Neutrophil (primary cell): ENCODE measurements around the gene CEACAM6.

ENCODE experiments used
- H3K27ac ChIP-seq: fragments of 200-600 bp; sonication (generic); 2 replicates; pipeline ENCODE4 v1.5.1; 2016; ENCODE audit warnings: mild to moderate bottlenecking, moderate library complexity
- H3K27me3 ChIP-seq: fragments of 200-600 bp; sonication (generic); 2 replicates; pipeline ENCODE4 v1.6.0; 2016; ENCODE audit warnings: mild to moderate bottlenecking
- H3K36me3 ChIP-seq: fragments of 200-600 bp; sonication (generic); 2 replicates; pipeline ENCODE4 v1.5.1; 2017
- H3K4me1 ChIP-seq, 2 experiments: fragments of 200-600 bp in 1 of 2; sonication (generic) in 1 of 2; 1 replicate in 1 of 2; 2 replicates in 1 of 2; pipeline versions ENCODE4 v1.5.1 to v1.6.1; 2013 to 2016; ENCODE audit warnings: low read depth in 1 of 2, low read length in 1 of 2, mild to moderate bottlenecking in 1 of 2, moderate library complexity in 1 of 2; ENCODE audit not compliant: control insufficient read depth in 1 of 2, insufficient read depth in 1 of 2
- H3K4me3 ChIP-seq, 2 experiments: fragments of 200-600 bp in 1 of 2; sonication (generic) in 1 of 2; 1 replicate in 1 of 2; 2 replicates in 1 of 2; pipeline ENCODE4 v1.5.1; 2013 to 2016; ENCODE audit warnings: low read depth in 1 of 2, low read length in 1 of 2, mild to moderate bottlenecking in 1 of 2, moderate library complexity in 1 of 2
- H3K9me3 ChIP-seq: fragments of 200-600 bp; sonication (generic); 2 replicates; pipeline ENCODE4 v1.5.1; 2016
- CTCF ChIP-seq: fragments of 200-600 bp; sonication (generic); IDR thresholded peaks from 2 replicates; pipeline ENCODE4 v1.5.1; 2016; ENCODE audit warnings: antibody characterized with exemption

The CEACAM6 gene

GRCh38 chr19:41808663-41809566 is 53.6 kb downstream of the CEACAM6 start:
- TF ChIP-seq CTCF, result no peak
- Histone ChIP-seq H3K27ac (peak overlapping the region; percentile 100), H3K4me1 (peaks cover 98 to 99% of the 10 kb centered on the region in 2 experiments), H3K27me3 (no peaks in the 10 kb centered on the region), H3K36me3 (peaks cover 76% of the 10 kb centered on the region), H3K9me3 (no peaks in the 10 kb centered on the region), H3K4me3 (peak overlapping the region; percentile 53 to 60)

GRCh38 chr19:41810301-41810700 is 55.0 kb downstream of the CEACAM6 start:
- H3K36me3 ChIP-seq, result peaks cover 75% of the 10 kb centered on the region
- no peaks in the 10 kb centered on the region for H3K9me3 ChIP-seq
- H3K27me3 ChIP-seq, result no peaks in the 10 kb centered on the region
- TF ChIP-seq CTCF, result no peak
- peak overlapping the region; percentile 53 to 54 for H3K4me3 ChIP-seq
- H3K4me1 ChIP-seq, result peaks cover 87 to 98% of the 10 kb centered on the region in 2 experiments
- peak overlapping the region; percentile 100 for H3K27ac ChIP-seq

GRCh38 chr19:41811036-41811435 is 55.7 kb downstream of the CEACAM6 start:
- Histone ChIP-seq H3K27ac (peak overlapping the region; percentile 100), H3K4me3 (peak overlapping the region; percentile 53 to 54), H3K36me3 (peaks cover 68% of the 10 kb centered on the region), H3K4me1 (peaks cover 80 to 90% of the 10 kb centered on the region in 2 experiments), H3K9me3 (no peaks in the 10 kb centered on the region), H3K27me3 (no peaks in the 10 kb centered on the region)
- peak; percentile 41 for TF ChIP-seq CTCF

- H3K27ac ChIP-seq, result peak overlapping the region; percentile 100
- TF ChIP-seq CTCF, result no peak
- H3K36me3 ChIP-seq, result peaks cover 60% of the 10 kb centered on the region
- H3K4me3 ChIP-seq, result peak overlapping the region; percentile 53 to 54
- H3K9me3 ChIP-seq, result no peaks in the 10 kb centered on the region
- peaks cover 71 to 81% of the 10 kb centered on the region in 2 experiments for H3K4me1 ChIP-seq
- no peaks in the 10 kb centered on the region for H3K27me3 ChIP-seq
Observed at GRCh38 chr19:41811981-41812380, 56.7 kb downstream of the CEACAM6 start.

GRCh38 chr19:41813911-41814310 is 58.6 kb downstream of the CEACAM6 start:
- Histone ChIP-seq H3K9me3 (no peaks in the 10 kb centered on the region), H3K4me1 (peaks cover 55 to 65% of the 10 kb centered on the region in 2 experiments), H3K27ac (peak overlapping the region; percentile 100), H3K27me3 (no peaks in the 10 kb centered on the region), H3K4me3 (no peak overlapping the region), H3K36me3 (peaks cover 42% of the 10 kb centered on the region)
- no peak for TF ChIP-seq CTCF
